ENCODE data around the gene ASB12.
"Not testable (repeated sequence)": the region's sequence is repeated elsewhere in the genome, so short reads cannot be mapped to it uniquely, and the experiment has no call there.

Gene ASB12, protein sequence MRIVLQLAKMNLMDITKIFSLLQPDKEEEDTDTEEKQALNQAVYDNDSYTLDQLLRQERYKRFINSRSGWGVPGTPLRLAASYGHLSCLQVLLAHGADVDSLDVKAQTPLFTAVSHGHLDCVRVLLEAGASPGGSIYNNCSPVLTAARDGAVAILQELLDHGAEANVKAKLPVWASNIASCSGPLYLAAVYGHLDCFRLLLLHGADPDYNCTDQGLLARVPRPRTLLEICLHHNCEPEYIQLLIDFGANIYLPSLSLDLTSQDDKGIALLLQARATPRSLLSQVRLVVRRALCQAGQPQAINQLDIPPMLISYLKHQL

GRCh38 chrX:64230123-64230970 lies at the start of gene ASB12:
Gene ASB12, minus strand, starts transcription at chrX:64230607. Its CDS starts 4,957 bp downstream, at chrX:64225650.
- no peak for DNase-seq (ENCODE audit: low read depth in 2 of 2, low spot score in 1 of 2)

- no peak for DNase-seq (ENCODE audit: low read depth in 2 of 2, low spot score in 1 of 2)
Measured at GRCh38 chrX:64265265-64265664, 34.9 kb upstream of the ASB12 start.

DNA sequence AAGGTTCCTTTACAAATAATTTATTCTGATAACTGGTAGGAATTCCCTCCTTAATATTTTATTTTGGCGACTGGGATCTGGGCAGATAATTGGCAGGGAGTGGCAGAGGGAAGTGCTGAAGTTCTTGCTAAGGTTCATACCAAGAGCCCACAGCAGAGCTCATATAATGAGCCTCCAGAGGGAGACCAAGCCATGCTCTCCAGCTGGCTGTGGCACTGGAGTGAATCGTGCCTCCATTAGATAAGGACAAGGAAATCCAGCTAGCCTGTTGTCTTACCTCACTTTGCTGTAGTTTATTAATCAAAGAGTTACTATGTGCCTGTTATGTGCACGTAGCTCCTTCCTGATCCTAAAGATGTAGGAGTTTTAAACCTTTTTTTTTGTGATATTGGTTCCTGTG lies 1.3 kb downstream of the ASB12 start:
- DNase-seq (ENCODE audit: low read depth in 2 of 2, low spot score in 1 of 2), result no peak

DNA sequence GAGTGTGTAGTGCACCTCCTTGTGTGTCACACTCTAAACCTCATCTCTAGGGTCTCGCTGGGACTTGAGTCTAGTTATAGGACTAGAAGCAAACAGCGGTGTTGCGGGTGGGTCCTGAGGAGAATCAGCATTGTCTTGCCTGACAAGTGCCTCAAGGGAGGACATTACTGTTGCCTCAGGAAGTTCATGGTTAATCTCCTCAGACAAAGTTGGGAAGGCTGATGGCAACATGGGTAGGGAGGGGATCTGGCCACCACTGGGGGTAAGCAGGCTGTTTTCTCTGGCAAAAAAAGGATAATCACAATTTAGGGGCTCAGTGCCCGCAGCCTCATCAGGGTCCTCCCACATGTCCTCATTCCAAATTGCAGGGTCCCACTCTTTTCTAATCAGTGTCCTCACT lies 12.4 kb downstream of the ASB12 start:
- DNase-seq (ENCODE audit: low read depth in 2 of 2, low spot score in 1 of 2), result no peak

GRCh38 chrX:64213989-64214388 lies 16.4 kb downstream of the ASB12 start:
- not testable (repeated sequence) for DNase-seq (ENCODE audit: low read depth in 2 of 2, low spot score in 1 of 2)

DNA sequence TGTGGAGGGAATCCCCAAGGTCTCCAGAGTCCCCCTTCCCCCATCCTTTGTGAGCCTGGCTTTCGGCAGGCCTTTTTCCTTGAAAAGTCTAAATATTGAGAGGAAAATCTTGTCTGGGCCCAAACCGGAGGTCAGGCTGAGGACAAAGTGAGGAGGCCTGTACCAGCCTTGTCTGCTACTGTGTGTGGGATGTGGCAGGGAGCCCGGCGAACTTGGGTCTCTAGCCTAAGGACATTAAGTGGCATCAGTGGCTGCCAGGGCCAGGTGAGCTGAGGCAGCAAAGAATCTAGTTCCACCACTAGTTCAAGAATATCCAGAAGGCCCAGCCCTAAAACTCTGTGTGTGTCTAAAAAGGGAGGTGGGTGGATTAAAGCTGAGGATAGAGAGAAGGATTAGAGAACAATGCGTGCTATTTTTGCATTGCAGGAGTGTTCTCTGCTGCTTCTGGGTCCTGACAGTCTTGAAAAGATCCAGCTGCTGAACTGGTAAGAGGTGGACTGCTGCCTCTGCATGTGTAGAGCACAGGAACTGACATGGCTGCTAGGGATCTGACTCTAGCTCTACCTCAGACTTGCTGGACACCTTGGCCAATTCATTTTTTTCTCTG lies 23.7 kb downstream of the ASB12 start:
- no peak for DNase-seq (ENCODE audit: low read depth in 2 of 2, low spot score in 1 of 2)

DNA sequence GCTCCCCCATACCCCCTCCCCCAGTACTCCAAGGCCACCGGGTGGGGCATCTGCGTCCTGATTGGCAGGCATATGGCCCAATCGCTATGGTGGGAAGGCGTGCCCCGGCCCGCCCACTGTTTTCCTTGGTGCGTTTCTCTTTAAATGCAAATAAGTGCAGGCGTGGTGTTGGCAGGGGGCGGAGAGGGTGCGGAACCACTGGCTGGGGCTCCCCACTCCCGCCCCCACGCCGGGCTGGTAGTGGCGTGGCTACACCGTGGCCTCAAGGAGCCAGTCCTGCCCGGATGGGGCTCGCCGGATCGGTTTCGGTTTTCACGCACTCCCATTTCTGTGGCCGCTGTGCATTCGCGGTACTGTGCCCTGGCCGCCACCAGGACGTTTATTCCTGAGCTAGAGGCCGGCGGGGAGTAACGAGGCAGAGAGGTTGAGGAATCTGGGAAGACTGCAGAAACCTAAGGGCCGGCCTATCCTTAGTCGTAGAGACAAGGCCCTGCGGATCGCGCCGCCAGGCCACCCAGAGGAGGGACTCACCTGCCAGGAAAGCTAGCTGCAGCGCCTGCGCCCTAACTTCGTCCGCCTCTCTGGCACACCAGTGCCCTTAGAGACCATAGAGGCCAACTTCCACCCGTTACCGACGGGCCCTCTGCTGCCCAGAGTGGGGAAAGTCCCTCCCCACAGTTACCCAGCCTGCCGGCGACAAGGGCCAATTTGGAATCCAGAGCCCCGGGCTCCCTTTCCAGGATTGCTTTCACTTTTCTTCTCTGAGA lies 24.5 kb downstream of the ASB12 start:
- DNase-seq (ENCODE audit: low read depth in 2 of 2, low spot score in 1 of 2), result peak; percentile 62 to 80

DNA sequence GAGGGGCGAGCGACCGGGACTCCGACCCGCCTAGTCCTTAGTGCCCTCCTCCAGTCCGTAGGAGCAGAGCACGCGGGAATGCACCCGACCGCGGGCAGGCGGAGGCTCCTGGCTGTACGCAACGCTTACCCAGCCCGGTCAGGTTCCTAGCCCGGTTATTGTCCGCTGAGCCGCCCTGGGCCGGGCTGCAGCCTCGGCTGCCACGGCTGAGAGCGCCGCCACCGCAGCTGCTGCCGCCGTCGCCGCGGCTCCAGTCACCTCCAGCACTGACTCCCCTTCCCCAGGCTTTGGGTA lies 25.0 kb downstream of the ASB12 start, which contains the start of gene AMER1:
AMER1 (minus strand) TSS at position 268 of the 294 bp plus-strand sequence. CDS start 12,422 bp downstream, outside the sequence.
- no peak for DNase-seq (ENCODE audit: low read depth in 2 of 2, low spot score in 1 of 2)

DNA sequence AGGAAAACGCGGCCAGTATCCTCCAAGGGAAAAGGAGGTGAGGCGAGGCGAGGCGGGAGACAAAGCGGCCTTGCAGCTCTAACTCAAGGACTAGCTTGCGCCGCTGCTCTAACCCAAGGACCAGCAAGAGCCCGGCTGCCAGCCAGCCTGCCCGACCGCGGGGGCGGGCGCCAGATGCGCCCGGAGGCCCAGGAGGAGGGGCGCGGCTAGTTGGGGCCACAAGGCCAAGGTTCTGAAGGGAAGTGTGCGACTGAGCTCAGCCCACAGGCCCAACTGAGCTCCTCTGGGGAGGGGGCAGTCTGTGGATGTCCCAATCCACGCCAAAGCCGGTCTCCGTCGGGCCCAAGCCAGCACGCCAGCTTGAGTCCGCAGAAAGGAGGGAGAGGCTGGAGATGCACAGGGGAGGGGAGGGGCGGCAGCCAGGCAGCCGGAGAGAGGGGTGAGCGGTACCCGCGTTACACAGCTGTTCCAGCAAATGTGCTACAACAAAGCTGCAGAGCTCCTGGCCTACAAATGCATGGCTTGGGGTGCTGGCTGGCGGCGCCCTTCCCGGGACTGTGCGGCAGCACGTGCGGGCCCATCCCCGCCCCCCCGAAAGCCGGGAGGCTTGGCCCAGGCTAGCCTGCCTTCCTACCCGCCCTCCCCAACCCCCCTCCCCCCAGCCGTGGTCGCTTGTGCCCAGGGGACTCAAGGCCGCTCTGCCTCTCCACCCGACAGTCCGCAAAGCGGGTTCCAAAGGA lies 25.5 kb downstream of the ASB12 start:
- DNase-seq (ENCODE audit: low read depth in 2 of 2, low spot score in 1 of 2), result no peak

- DNase-seq (ENCODE audit: low read depth in 2 of 2, low spot score in 1 of 2), result no peak
Measured at GRCh38 chrX:64204252-64204651, 26.2 kb downstream of the ASB12 start.

GRCh38 chrX:64202808-64203325 lies 27.5 kb downstream of the ASB12 start:
- no peak for DNase-seq (ENCODE audit: low read depth in 2 of 2, low spot score in 1 of 2)

DNA sequence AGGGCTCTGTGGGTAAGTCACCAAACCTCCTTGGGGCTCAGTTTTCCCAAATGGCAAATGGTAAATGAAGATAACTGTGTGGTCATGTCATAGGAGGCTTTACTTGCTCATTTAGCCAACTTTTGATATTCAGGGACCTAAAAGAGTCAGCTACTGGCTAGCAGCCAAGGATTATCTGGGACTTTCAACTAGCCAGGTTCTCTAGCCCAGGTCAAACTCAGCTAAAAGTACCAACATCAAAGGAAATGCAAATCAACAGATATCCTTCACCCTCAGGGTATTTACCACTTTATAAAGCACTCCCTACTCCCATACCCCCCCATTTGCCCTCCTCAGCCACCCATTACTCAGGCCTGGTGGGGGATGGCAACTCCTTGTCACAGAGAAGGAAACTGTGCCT lies 32.4 kb downstream of the ASB12 start:
- DNase-seq (ENCODE audit: low read depth in 2 of 2, low spot score in 1 of 2), result no peak

DNA sequence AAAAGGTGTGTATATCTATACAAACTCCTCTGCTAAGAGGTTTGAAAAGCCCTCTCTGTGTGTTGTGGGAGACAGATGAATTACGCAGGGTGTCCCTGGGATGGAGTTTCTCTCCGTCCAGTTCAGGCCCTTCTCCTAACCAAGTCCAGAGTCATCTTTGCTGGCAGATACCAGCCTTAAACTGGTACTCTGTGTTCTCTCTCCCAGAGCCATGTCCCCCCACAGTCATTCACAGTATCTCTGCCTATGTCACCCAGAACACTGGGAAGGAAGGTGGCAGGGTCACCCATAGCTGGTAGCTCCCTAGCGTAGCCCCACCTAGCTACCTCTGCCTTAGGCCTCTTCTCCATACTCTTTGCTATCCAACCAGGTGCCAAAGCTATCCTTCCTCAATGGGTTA lies 33.8 kb downstream of the ASB12 start:
- no peak for DNase-seq (ENCODE audit: low read depth in 2 of 2, low spot score in 1 of 2)

DNA sequence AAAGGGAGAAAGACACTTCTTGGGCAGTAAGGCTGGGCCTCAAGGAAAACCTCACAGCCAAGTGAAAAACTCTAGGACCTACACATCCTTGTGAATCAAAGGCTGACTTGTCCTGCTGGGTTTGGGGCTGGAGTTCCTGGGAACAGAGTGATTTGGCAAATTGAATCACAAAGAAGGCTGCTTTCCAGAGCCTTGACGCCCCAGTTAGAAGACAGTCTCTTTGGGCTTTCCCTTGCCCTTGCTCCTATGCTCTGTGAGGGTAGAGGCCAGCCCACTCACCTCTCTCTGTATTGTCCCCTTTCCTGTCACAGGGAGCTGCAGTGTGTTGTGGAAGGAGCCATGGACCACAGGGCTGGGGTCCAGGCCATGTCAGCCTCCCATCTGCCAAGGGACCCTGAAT lies 34.5 kb downstream of the ASB12 start:
- DNase-seq (ENCODE audit: low read depth in 2 of 2, low spot score in 1 of 2), result no peak

- no peak for DNase-seq (ENCODE audit: low read depth in 2 of 2, low spot score in 1 of 2)
Measured at GRCh38 chrX:64192673-64193072, 37.7 kb downstream of the ASB12 start.

DNA sequence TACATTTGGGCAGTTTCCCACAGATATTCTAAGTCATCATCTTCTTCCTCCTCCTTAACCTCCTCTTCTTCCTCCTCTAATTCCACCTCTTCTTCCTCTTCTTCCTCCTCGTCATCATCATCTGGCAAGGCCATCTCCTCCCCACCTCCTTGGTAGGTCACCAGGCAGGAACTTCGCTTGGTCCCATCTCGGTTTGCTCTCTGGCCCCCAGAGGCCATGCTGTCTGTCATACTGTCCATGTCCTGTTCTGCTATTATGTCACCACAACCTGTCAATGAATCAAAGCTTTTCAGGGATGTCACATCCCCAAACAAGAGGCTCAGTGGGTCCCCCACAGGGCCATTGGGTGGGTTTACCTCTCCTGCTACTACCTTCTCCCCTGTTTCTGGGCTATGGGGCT lies 38.4 kb downstream of the ASB12 start:
- no peak for DNase-seq (ENCODE audit: low read depth in 2 of 2, low spot score in 1 of 2)

- no peak for DNase-seq (ENCODE audit: low read depth in 2 of 2, low spot score in 1 of 2)
Measured at GRCh38 chrX:64191281-64192010, 39.0 kb downstream of the ASB12 start.

DNA sequence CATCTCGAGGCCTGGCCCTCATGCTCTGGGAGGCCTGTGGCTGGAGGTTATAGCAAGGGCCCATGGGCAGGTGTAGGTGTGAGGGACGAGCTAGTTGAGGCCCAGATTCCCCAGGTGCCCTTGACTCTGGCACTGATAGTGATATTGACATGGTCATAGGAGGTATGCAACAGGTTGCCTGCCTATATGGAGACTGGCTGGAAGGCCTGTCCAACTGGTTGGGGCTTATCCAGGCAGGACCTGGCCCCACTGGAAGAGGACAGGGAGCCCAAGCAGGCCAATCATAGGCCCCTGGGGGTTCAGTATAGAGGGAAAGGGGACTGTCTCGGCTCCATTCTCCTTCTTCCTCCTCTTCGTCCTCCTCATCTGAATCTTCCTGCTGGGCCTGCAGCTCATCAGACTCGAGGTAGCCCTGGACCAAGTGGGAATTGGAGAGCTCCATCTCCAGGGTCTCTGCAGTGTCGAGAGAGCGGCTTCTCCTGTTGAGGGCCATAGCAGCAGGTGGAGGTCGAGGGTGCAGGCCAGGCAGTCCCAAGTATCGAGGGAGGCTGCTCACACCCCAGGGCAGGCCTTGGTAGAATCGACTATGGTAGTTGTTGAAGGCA lies 40.2 kb downstream of the ASB12 start:
- no peak for DNase-seq (ENCODE audit: low read depth in 2 of 2, low spot score in 1 of 2)

GRCh38 chrX:64188901-64189300 lies 41.5 kb downstream of the ASB12 start:
- no peak for DNase-seq (ENCODE audit: low read depth in 2 of 2, low spot score in 1 of 2)

All from stimulated activated CD8-positive, alpha-beta memory T cell treated with anti-CD3 and anti-CD28 coated beads, Interleukin-4, amount 100 ng/mL, for 4 hours (primary cell).